NK-92 (cell line): ENCODE measurements around the gene LCT.

Source experiments
- DNase-seq: peaks from one replicate; lab custom pipeline; 2025; ENCODE audit not compliant: unreplicated experiment; lab: John Stamatoyannopoulos, UW

LCT gene

GRCh38 chr2:135743860-135744259 lies 93.1 kb downstream of the LCT start:
- DNase-seq, result no peak

- DNase-seq, result no peak
Observed at GRCh38 chr2:135742325-135742757, 94.6 kb downstream of the LCT start.

- peak; percentile 69 for DNase-seq
Observed at GRCh38 chr2:135741395-135742324, 95.3 kb downstream of the LCT start, which contains the start of gene UBXN4. Gene UBXN4 (plus strand): TSS chr2:135741855. CDS start chr2:135741930, 75 bp downstream.

- DNase-seq, result no peak
Observed at GRCh38 chr2:135741043-135741394, 96.0 kb downstream of the LCT start.

GRCh38 chr2:135740206-135740605 lies 96.8 kb downstream of the LCT start:
- no peak for DNase-seq
